ENCODE results near the gene DCAF12.
A peak's percentile ranks its signal among the peaks of the same experiment; 100 is the strongest.

Gene DCAF12

GRCh38 chr9:34070606-34071324, 55.7 kb downstream of the DCAF12 start:
- Histone ChIP-seq H3K4me1 (ENCODE audit: control insufficient read depth, insufficient read depth, low read length, unreplicated experiment) (peaks cover 15% of the 10 kb centered on the region), H2AFZ (ENCODE audit: low read length, unreplicated experiment) (no peak overlapping the region), H3K79me2 (ENCODE audit: control insufficient read depth, insufficient read depth, low read length, unreplicated experiment) (no peaks in the 10 kb centered on the region), H3K4me3 (ENCODE audit: low read depth, low read length) (no peak overlapping the region), H3K36me3 (ENCODE audit: insufficient read depth, low read length) (no peaks in the 10 kb centered on the region), H3K27ac (ENCODE audit: low read depth, low read length) (no peak overlapping the region), H3K27me3 (ENCODE audit: insufficient read depth, low read length) (no peaks in the 10 kb centered on the region)

- Histone ChIP-seq H3K36me3 (ENCODE audit: insufficient read depth, low read length) (no peaks in the 10 kb centered on the region), H3K27me3 (ENCODE audit: insufficient read depth, low read length) (no peaks in the 10 kb centered on the region), H3K4me1 (ENCODE audit: control insufficient read depth, insufficient read depth, low read length, unreplicated experiment) (peaks cover 15% of the 10 kb centered on the region), H3K4me3 (ENCODE audit: low read depth, low read length) (no peak overlapping the region), H3K27ac (ENCODE audit: low read depth, low read length) (no peak overlapping the region), H3K79me2 (ENCODE audit: control insufficient read depth, insufficient read depth, low read length, unreplicated experiment) (no peaks in the 10 kb centered on the region), H2AFZ (ENCODE audit: low read length, unreplicated experiment) (no peak overlapping the region)
These were observed 56.7 kb downstream of the DCAF12 start for GRCh38 chr9:34069831-34070230.

GRCh38 chr9:34065541-34065940, 61.0 kb downstream of the DCAF12 start:
- H3K79me2 ChIP-seq (ENCODE audit: control insufficient read depth, insufficient read depth, low read length, unreplicated experiment), result no peaks in the 10 kb centered on the region

GRCh38 chr9:34059954-34060353, 66.5 kb downstream of the DCAF12 start:
- Histone ChIP-seq H3K27ac (ENCODE audit: low read depth, low read length) (no peak overlapping the region), H3K4me3 (ENCODE audit: low read depth, low read length) (no peak overlapping the region), H3K27me3 (ENCODE audit: insufficient read depth, low read length) (no peaks in the 10 kb centered on the region), H2AFZ (ENCODE audit: low read length, unreplicated experiment) (no peak overlapping the region), H3K36me3 (ENCODE audit: insufficient read depth, low read length) (no peaks in the 10 kb centered on the region), H3K79me2 (ENCODE audit: control insufficient read depth, insufficient read depth, low read length, unreplicated experiment) (no peaks in the 10 kb centered on the region), H3K4me1 (ENCODE audit: control insufficient read depth, insufficient read depth, low read length, unreplicated experiment) (no peaks in the 10 kb centered on the region)

More at GRCh38 chr9:34065541-34065940, 61.0 kb downstream of the DCAF12 start:
- Histone ChIP-seq H3K27me3 (ENCODE audit: insufficient read depth, low read length) (no peaks in the 10 kb centered on the region), H3K27ac (ENCODE audit: low read depth, low read length) (no peak overlapping the region), H3K36me3 (ENCODE audit: insufficient read depth, low read length) (no peaks in the 10 kb centered on the region), H3K4me1 (ENCODE audit: control insufficient read depth, insufficient read depth, low read length, unreplicated experiment) (no peaks in the 10 kb centered on the region), H2AFZ (ENCODE audit: low read length, unreplicated experiment) (no peak overlapping the region), H3K4me3 (ENCODE audit: low read depth, low read length) (no peak overlapping the region)

- H3K27ac ChIP-seq (ENCODE audit: low read depth, low read length), result no peak overlapping the region
- no peaks in the 10 kb centered on the region for H3K4me1 ChIP-seq (ENCODE audit: control insufficient read depth, insufficient read depth, low read length, unreplicated experiment)
- no peaks in the 10 kb centered on the region for H3K36me3 ChIP-seq (ENCODE audit: insufficient read depth, low read length)
- H3K79me2 ChIP-seq (ENCODE audit: control insufficient read depth, insufficient read depth, low read length, unreplicated experiment), result no peaks in the 10 kb centered on the region
- H3K27me3 ChIP-seq (ENCODE audit: insufficient read depth, low read length), result no peaks in the 10 kb centered on the region
- H2AFZ ChIP-seq (ENCODE audit: low read length, unreplicated experiment), result no peak overlapping the region
- H3K4me3 ChIP-seq (ENCODE audit: low read depth, low read length), result no peak overlapping the region
These were observed 67.2 kb downstream of the DCAF12 start for GRCh38 chr9:34059281-34059680.

- Histone ChIP-seq H3K36me3 (ENCODE audit: insufficient read depth, low read length) (no peaks in the 10 kb centered on the region), H2AFZ (ENCODE audit: low read length, unreplicated experiment) (peak overlapping the region; percentile 99), H3K27me3 (ENCODE audit: insufficient read depth, low read length) (no peaks in the 10 kb centered on the region), H3K79me2 (ENCODE audit: control insufficient read depth, insufficient read depth, low read length, unreplicated experiment) (peaks cover 38% of the 10 kb centered on the region), H3K27ac (ENCODE audit: low read depth, low read length) (peak overlapping the region; percentile 97), H3K4me1 (ENCODE audit: control insufficient read depth, insufficient read depth, low read length, unreplicated experiment) (peaks cover 12% of the 10 kb centered on the region), H3K4me3 (ENCODE audit: low read depth, low read length) (peak overlapping the region; percentile 89)
These were observed 76.7 kb downstream of the DCAF12 start for GRCh38 chr9:34049630-34050384.

- no peaks in the 10 kb centered on the region for H3K27me3 ChIP-seq (ENCODE audit: insufficient read depth, low read length)
- no peaks in the 10 kb centered on the region for H3K36me3 ChIP-seq (ENCODE audit: insufficient read depth, low read length)
- peak within 1 kb of the TSS; percentile 97 for H3K27ac ChIP-seq (ENCODE audit: low read depth, low read length)
- peaks cover 44% of the 10 kb centered on the region for H3K79me2 ChIP-seq (ENCODE audit: control insufficient read depth, insufficient read depth, low read length, unreplicated experiment)
- peak within 1 kb of the TSS; percentile 89 for H3K4me3 ChIP-seq (ENCODE audit: low read depth, low read length)
- H2AFZ ChIP-seq (ENCODE audit: low read length, unreplicated experiment), result peak within 1 kb of the TSS; percentile 99
- H3K4me1 ChIP-seq (ENCODE audit: control insufficient read depth, insufficient read depth, low read length, unreplicated experiment), result peaks cover 12% of the 10 kb centered on the region
These were observed 77.5 kb downstream of the DCAF12 start, which contains the start of gene UBAP2 for GRCh38 chr9:34048727-34049629. Gene UBAP2, minus strand, starts transcription at chr9:34048887. Its CDS starts 31,739 bp downstream, at chr9:34017148.

- Histone ChIP-seq H3K4me1 (ENCODE audit: control insufficient read depth, insufficient read depth, low read length, unreplicated experiment) (peaks cover 12% of the 10 kb centered on the region), H3K27ac (ENCODE audit: low read depth, low read length) (peak overlapping the region; percentile 97), H3K4me3 (ENCODE audit: low read depth, low read length) (peak overlapping the region; percentile 89), H2AFZ (ENCODE audit: low read length, unreplicated experiment) (peak overlapping the region; percentile 99), H3K27me3 (ENCODE audit: insufficient read depth, low read length) (no peaks in the 10 kb centered on the region), H3K79me2 (ENCODE audit: control insufficient read depth, insufficient read depth, low read length, unreplicated experiment) (peaks cover 52% of the 10 kb centered on the region), H3K36me3 (ENCODE audit: insufficient read depth, low read length) (no peaks in the 10 kb centered on the region)
These were observed 78.4 kb downstream of the DCAF12 start for GRCh38 chr9:34047864-34048726.

GRCh38 chr9:34046784-34047379, 79.6 kb downstream of the DCAF12 start:
- peaks cover 6% of the 10 kb centered on the region; the same call in 1 of the 2 replicates for H3K36me3 ChIP-seq (ENCODE audit: insufficient read depth, low read length)
- H3K79me2 ChIP-seq (ENCODE audit: control insufficient read depth, insufficient read depth, low read length, unreplicated experiment), result peaks cover 64% of the 10 kb centered on the region
- peak overlapping the region; percentile 89 for H3K4me3 ChIP-seq (ENCODE audit: low read depth, low read length)
- peaks cover 12% of the 10 kb centered on the region for H3K4me1 ChIP-seq (ENCODE audit: control insufficient read depth, insufficient read depth, low read length, unreplicated experiment)
- H3K27me3 ChIP-seq (ENCODE audit: insufficient read depth, low read length), result no peaks in the 10 kb centered on the region
- no peak overlapping the region for H2AFZ ChIP-seq (ENCODE audit: low read length, unreplicated experiment)
- H3K27ac ChIP-seq (ENCODE audit: low read depth, low read length), result no peak overlapping the region

Data from ACC112 (cell line).